C1 segment of cervical spinal cord (tissue), 14 donors: ENCODE measurements around the gene PGM2.

Source experiments
- DNase-seq, 14 donors: peaks; one replicate each; lab custom pipeline; 2025; lab: John Stamatoyannopoulos, UW

The PGM2 gene

DNA sequence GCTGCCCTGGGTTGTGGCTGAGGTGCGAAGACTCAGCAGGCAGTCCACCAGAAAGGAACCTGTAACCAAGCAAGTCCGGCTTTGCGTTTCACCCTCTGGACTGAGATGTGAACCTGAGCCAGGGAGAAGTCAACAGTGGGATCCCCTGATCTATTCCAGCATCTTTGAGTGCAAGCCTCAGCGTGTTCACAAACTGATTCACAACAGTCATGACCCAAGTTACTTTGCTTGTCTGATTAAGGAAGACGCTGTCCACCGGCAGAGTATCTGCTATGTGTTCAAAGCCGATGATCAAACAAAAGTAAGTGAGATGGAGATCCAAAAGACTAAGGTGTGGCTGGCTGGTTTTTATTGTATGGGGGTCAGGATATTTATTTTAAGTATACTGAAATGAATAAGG, 75.7 kb downstream of the PGM2 start:
- DNase-seq = no peak

- no peak for DNase-seq
These were observed 76.5 kb downstream of the PGM2 start for GRCh38 chr4:37902738-37903693.

DNA sequence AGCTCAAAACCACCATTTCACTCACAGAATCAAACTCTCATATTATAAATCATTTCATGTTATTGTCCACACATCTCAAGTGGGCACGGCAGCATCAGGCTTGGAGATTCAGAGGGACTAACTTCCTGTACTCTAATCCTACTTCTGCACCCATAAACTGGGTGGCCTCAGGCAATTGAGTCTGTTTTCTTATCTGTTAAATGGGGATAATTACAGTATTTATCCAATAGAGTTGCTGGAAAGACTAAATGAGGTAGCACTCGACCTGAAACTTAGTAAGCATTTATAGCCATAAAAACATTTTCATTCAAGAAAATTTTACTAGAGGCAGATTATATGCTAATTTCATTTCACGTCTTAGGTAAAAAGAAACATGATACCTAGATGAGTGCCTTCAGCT, 77.4 kb downstream of the PGM2 start:
- no peak for DNase-seq

DNA sequence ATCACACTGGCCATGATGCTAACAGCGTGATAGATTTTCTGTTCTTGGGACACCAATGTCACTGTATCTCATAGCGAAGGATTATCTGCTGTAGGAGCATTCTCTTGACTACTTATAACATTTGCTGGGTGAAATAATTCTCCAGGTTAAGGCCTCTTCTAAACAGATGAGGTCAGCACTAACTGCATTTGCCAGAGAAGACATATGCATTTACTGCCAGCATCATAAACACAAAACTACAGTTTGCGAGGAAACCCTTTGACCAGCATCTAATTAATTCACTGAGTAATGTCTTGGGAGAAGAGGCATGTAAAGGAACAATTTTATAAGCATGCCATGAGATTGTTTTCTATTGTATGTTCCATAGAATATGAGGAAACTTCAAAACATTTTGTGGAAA, 78.3 kb downstream of the PGM2 start:
- no peak for DNase-seq

DNA sequence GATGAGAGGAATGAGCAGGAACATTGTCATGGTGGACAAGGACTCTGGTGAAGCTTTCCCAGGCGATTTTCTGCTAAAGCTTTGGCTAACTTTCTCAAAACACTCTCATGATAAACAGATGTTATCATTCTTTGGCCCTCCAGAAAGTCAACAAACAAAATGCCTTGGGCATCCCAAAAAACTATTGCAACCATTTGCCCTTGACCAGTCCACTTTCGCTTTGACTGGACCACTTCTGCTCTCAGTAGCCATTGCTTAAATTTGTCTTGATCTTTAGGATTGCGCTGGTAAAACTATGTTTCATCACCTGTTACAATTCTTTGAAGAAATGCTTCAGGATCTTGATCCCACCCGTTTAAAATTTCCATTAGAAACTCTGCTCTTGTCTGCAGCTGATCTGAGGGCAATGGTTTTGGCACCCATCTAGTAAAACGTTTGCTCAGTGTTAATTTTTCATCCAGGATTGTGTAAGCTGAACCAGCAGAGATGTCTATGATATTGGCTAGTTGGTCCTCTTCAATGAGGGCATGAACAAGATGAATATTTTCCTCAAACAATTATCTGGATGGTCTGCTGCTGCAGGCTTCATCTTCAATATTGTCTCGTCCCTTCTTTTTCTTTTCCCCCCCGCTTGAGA, 79.2 kb downstream of the PGM2 start:
- DNase-seq = no peak

- DNase-seq = peak in 1 of 14 donors; percentile 8
These were observed 82.2 kb downstream of the PGM2 start for GRCh38 chr4:37908488-37909331.

GRCh38 chr4:37909332-37910090, 83.0 kb downstream of the PGM2 start:
- no peak for DNase-seq

GRCh38 chr4:37910091-37910486, 83.6 kb downstream of the PGM2 start:
- no peak for DNase-seq
